ENCODE measurements around the gene BMPER.

The BMPER gene

DNA sequence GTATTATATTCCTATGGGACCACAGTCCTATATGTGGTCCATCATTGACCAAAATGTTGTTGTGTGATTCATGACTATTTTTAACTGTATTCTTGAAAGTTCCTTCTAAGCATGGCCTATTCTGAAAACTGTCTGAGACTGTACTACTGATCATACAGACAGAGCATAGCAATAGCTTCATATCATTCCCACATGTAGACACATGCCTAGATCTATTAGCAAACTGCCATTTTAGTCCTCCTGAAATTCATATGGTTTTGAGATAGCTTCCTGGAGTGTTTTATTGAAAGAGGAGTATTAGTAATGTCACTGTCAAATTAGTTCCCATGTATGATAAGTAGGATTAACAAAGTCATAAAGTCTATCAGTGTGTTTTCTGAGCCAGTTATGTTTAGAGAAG is 157.5 kb downstream of the BMPER start:
- in situ Hi-C loops (cut with MboI; ENCODE audit: low sequenced_read_pairs, unreplicated experiment): no loop called here
- TF ChIP-seq, protein P1, sequence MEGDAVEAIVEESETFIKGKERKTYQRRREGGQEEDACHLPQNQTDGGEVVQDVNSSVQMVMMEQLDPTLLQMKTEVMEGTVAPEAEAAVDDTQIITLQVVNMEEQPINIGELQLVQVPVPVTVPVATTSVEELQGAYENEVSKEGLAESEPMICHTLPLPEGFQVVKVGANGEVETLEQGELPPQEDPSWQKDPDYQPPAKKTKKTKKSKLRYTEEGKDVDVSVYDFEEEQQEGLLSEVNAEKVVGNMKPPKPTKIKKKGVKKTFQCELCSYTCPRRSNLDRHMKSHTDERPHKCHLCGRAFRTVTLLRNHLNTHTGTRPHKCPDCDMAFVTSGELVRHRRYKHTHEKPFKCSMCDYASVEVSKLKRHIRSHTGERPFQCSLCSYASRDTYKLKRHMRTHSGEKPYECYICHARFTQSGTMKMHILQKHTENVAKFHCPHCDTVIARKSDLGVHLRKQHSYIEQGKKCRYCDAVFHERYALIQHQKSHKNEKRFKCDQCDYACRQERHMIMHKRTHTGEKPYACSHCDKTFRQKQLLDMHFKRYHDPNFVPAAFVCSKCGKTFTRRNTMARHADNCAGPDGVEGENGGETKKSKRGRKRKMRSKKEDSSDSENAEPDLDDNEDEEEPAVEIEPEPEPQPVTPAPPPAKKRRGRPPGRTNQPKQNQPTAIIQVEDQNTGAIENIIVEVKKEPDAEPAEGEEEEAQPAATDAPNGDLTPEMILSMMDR (IDR thresholded peaks at IDR 0.05; ENCODE audit: borderline replicate concordance, control extremely low read depth, extremely low read depth, insufficient read depth, missing control alignments): no peak
- DNase-seq (ENCODE audit: low spot score): no peak

DNA sequence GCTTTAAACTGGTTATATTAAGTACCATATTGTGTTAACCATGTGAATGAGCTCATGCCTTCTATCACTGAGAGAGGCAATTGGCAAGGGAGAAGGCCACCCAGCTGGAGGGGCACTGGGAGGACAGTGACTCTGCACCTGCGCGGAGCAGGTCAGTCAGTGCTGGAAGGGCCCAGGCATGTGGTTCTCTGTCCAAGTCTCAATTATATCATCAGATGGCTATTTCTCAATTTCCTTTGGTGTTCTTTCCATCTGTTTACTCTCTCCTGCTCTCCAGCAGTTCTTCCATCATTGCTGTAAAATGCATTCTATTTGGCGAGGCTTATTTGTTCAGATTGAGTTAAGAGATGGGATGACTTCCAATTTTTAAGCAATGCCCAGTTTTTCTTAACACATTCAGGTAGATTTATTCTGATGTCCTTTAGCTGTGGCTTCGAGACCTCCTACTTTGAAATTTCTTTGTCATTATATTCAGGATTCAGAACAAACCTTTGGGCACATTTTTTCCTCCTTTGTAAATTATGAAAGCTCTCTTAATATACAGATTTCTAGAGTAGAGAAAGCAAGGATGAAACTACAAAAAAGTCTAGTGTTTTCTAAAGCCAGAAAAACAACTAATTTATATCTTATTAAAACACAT is 159.3 kb downstream of the BMPER start:
- DNase-seq (ENCODE audit: low spot score): no peak
- TF ChIP-seq, protein P1 (IDR thresholded peaks at IDR 0.05; ENCODE audit: borderline replicate concordance, control extremely low read depth, extremely low read depth, insufficient read depth, missing control alignments): no peak
- in situ Hi-C loops (cut with MboI; ENCODE audit: low sequenced_read_pairs, unreplicated experiment): no loop called here

DNA sequence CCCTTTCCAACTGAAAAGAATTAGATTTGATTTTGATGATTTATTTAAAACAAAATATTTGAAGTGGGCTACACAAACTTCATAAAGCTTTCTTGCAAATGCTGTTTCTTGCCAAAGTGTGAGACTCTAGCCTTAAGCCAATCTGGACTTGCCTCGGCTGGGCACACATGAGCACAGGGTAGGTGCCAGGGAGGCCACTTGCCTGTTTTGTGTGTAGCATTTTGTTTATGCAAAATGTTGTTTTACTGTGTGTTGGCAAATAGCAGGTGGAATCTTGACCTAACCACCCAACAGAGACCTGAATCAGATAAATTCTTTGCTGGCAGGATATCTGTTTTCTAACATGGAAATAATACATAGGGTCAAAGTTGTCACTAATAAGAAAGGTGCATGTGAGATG is 161.1 kb downstream of the BMPER start:
- DNase-seq (ENCODE audit: low spot score): no peak
- in situ Hi-C loops (cut with MboI; ENCODE audit: low sequenced_read_pairs, unreplicated experiment): no loop called here
- TF ChIP-seq, protein P1 (IDR thresholded peaks at IDR 0.05; ENCODE audit: borderline replicate concordance, control extremely low read depth, extremely low read depth, insufficient read depth, missing control alignments): no peak

DNA sequence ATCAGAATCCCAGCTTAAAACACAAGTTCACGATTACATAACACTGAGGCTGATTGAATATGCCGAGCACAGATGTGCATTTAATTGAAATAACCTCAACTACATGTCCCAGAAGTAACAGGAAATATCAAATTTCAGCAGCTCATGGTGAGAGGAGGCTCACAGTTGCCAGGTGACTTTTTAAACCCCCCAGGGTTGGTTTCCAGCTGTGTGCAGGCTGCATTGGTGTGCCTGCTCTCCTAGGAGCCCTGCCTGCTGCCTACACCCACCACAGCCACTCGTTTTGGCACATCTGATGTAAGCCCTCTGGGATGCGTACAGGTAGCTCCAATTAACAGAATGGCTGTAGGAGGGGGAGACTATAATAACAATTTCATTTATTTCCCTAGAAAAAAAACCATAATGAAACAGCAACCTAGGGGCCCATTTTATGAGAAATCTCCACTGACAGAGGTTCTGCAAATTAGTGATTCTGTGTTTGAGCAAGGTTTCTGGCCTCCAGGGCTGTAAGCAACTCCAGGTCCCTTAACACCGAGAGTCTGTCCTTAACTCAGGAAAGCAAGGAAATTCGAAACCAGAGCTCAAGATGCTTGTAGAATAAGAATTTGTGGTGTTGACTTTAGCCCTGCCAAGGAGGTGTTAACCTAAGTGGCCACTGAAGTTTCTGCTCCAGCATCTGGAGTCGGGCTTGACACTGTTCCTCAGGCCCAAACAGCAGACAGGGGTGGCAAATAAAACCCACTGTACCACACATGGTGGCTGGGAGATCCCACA is 161.9 kb downstream of the BMPER start:
- DNase-seq (ENCODE audit: low spot score): no peak
- in situ Hi-C loops (cut with MboI; ENCODE audit: low sequenced_read_pairs, unreplicated experiment): no loop called here
- TF ChIP-seq, protein P1 (IDR thresholded peaks at IDR 0.05; ENCODE audit: borderline replicate concordance, control extremely low read depth, extremely low read depth, insufficient read depth, missing control alignments): no peak

DNA sequence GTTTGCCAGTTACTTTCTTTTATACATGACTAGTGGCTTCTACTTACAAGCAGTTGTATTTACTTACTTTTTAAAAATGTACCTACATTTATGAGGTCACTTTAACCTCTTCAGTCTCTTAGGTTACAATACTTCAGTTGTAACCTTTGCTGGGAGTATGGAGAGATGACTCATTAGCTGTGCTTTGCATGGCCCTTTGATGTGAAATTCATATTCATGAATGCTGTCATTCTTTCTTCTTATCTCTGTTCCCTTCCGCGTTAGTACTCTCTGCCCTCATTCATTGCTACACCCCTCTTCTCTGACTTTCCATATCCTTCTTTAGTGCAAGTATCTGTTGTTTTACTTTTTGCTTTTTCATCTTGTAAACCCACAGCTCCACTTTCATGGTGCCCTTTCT is 164.3 kb downstream of the BMPER start:
- in situ Hi-C loops (cut with MboI; ENCODE audit: low sequenced_read_pairs, unreplicated experiment): no loop called here
- DNase-seq (ENCODE audit: low spot score): no peak
- TF ChIP-seq, protein P1 (IDR thresholded peaks at IDR 0.05; ENCODE audit: borderline replicate concordance, control extremely low read depth, extremely low read depth, insufficient read depth, missing control alignments): no peak

DNA sequence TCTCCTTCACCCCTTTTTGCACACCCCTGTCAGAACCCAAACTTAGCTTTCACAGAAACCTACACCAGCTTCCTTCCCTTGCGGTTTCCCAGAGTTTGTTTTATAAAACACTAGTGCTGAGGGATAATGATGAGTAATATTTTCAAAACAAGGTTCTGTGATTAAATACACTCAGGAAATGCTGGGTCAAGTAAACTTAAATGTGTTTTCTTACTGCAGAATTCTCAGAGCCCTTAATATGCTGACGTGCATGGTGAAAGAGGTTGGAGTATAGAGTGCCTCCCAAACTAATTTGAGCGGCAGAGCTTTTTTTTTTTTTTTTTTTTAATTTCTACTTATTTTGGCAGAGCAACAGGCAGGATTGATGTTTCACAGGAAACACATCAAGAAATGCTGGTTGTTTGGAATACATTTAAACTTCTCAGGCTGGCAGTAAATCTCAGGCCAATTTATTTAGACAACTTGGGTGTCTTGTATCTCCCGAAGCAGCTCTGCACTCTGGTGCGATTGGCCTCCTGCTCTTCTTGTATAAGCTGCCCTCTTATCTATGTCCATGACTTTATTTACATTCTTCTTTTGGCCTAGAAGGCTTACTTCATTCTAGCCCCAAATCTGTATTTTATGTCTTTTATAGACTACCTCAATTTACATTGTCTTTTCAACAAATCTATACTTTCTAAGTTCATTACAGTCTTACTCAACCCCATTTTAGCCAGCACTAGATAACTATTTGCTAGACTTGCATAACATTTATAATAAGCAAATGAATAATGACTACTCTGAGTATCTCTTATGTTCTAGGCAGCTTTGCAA is 165.4 kb downstream of the BMPER start:
- TF ChIP-seq, protein P1 (IDR thresholded peaks at IDR 0.05; ENCODE audit: borderline replicate concordance, control extremely low read depth, extremely low read depth, insufficient read depth, missing control alignments): no peak
- no peak for DNase-seq (ENCODE audit: low spot score)
- in situ Hi-C loops (cut with MboI; ENCODE audit: low sequenced_read_pairs, unreplicated experiment): no loop called here

Measured in GM13976 (cell line).